Erythroblast (primary cell): ENCODE results near the gene STAT5A.
"Not testable (repeated sequence)": the region's sequence is repeated elsewhere in the genome, so short reads cannot be mapped to it uniquely, and the experiment has no call there.

Experiments used
- DNase-seq, 2 experiments: peaks; one replicate each; lab custom pipeline; 2025; lab: John Stamatoyannopoulos, UW
- GATA1 ChIP-seq: IDR thresholded peaks from 2 replicates; pipeline ENCODE4 v1.6.1; 2011; ENCODE audit warnings: low read depth, mild to moderate bottlenecking, control low read depth, low read length, moderate library complexity
- POLR2A ChIP-seq: IDR thresholded peaks from 2 replicates; pipeline ENCODE4 v1.6.1; 2011; ENCODE audit warnings: mild to moderate bottlenecking, low read length

STAT5A gene

GRCh38 chr17:42286411-42287221 is 1.7 kb upstream of the STAT5A start:
- TF ChIP-seq GATA1 (no peak), POLR2A (no peak)
- DNase-seq: peak; percentile 53 to 66

- DNase-seq: peak; percentile 60 to 62
- TF ChIP-seq POLR2A (peak; percentile 96), GATA1 (no peak)
Measured at GRCh38 chr17:42287305-42287976, 857 bp upstream of the STAT5A start.

- DNase-seq: peak; percentile 61 to 63
- TF ChIP-seq POLR2A: peak; percentile 61
- TF ChIP-seq GATA1: no peak
Measured at GRCh38 chr17:42288803-42289610, 709 bp downstream of the STAT5A start.

GRCh38 chr17:42289611-42290181 is 1.4 kb downstream of the STAT5A start:
- no peak for TF ChIP-seq POLR2A
- no peak for TF ChIP-seq GATA1
- DNase-seq: no peak

- no peak for TF ChIP-seq GATA1
- peak; percentile 26 for TF ChIP-seq POLR2A
- no peak for DNase-seq
Measured at GRCh38 chr17:42290577-42290976, 2.3 kb downstream of the STAT5A start.

- TF ChIP-seq GATA1 (no peak), POLR2A (no peak)
- no peak for DNase-seq
Measured at GRCh38 chr17:42291129-42291528, 2.8 kb downstream of the STAT5A start.

- TF ChIP-seq POLR2A (peak; percentile 39), GATA1 (no peak)
- DNase-seq: no peak
Measured at GRCh38 chr17:42294469-42295398, 6.4 kb downstream of the STAT5A start.

- DNase-seq: no peak
- TF ChIP-seq GATA1: no peak
Measured at GRCh38 chr17:42296012-42296411, 7.7 kb downstream of the STAT5A start.

- not testable (repeated sequence) for DNase-seq
Measured at GRCh38 chr17:42297775-42298174, 9.5 kb downstream of the STAT5A start.

GRCh38 chr17:42299361-42299760 is 11.1 kb downstream of the STAT5A start:
- not testable (repeated sequence) for DNase-seq

GRCh38 chr17:42299913-42300312 is 11.6 kb downstream of the STAT5A start:
- DNase-seq: not testable (repeated sequence)

GRCh38 chr17:42301022-42301421 is 12.7 kb downstream of the STAT5A start:
- no peak for DNase-seq
- no peak for TF ChIP-seq POLR2A
- no peak for TF ChIP-seq GATA1

- no peak for DNase-seq
- TF ChIP-seq GATA1 (no peak), POLR2A (no peak)
Measured at GRCh38 chr17:42303694-42304093, 15.4 kb downstream of the STAT5A start.
